Endothelial cell of umbilical vein (primary cell): ENCODE measurements around the gene ASIC5.

Source experiments
- CTCF ChIP-seq, 2 donors: IDR thresholded peaks; 1 replicate in 1 of 2; 2 replicates in 1 of 2; pipeline ENCODE4 v1.5.1; 2011; ENCODE audit warnings: low read length in 2 of 2, mild to moderate bottlenecking in 2 of 2, moderate library complexity in 2 of 2, control low read depth in 1 of 2, inconsistent platforms in 1 of 2, low read depth in 1 of 2; ENCODE audit not compliant: insufficient read depth in 1 of 2; ENCODE audit errors: extremely low read depth in 1 of 2
- FOS ChIP-seq: IDR thresholded peaks from 2 replicates; pipeline ENCODE4 v1.6.1; 2011; ENCODE audit warnings: mild to moderate bottlenecking, low read length, moderate library complexity, borderline replicate concordance; ENCODE audit not compliant: insufficient read depth
- JUN ChIP-seq: IDR thresholded peaks from 2 replicates; pipeline ENCODE4 v1.6.1; 2011; ENCODE audit warnings: borderline replicate concordance, low read depth; ENCODE audit not compliant: insufficient read length, insufficient read depth
- MAX ChIP-seq: IDR thresholded peaks from 2 replicates; pipeline ENCODE4 v1.6.1; 2011; ENCODE audit not compliant: insufficient read depth, insufficient read length
- POLR2A ChIP-seq: IDR thresholded peaks from 2 replicates; pipeline ENCODE4 v1.6.1; 2012; ENCODE audit warnings: low read depth, mild to moderate bottlenecking, control low read depth, low read length
- POLR2AphosphoS5 ChIP-seq: IDR thresholded peaks from 2 replicates; pipeline ENCODE4 v1.6.1; 2012; ENCODE audit warnings: low read depth, mild to moderate bottlenecking, control low read depth, low read length, moderate library complexity; ENCODE audit not compliant: insufficient read depth

GRCh38 chr4:155899891-155900290 is 33.8 kb upstream of the ASIC5 start:
- TF ChIP-seq CTCF (IDR thresholded peaks at IDR 0.05; ENCODE audit: extremely low read depth in 1 of 2, insufficient read depth in 1 of 2, low read depth in 1 of 2, low read length in 2 of 2) (no peak), POLR2AphosphoS5 (no peak), POLR2A (no peak), MAX (no peak), JUN (no peak), FOS (no peak)
